HEK293T (cell line): ENCODE measurements around the gene GABRE.

Source experiments
- BHLHE40 ChIP-seq: fragments of 450-650 bp; IDR thresholded peaks from 2 replicates; pipeline ENCODE4 v1.6.1; 2016; ENCODE audit warnings: mild to moderate bottlenecking, moderate library complexity, borderline replicate concordance
- SUZ12 ChIP-seq: fragments of 450-650 bp; IDR thresholded peaks from 2 replicates; pipeline ENCODE4 v1.6.1; 2016; ENCODE audit warnings: mild to moderate bottlenecking

- TF ChIP-seq SUZ12 (no peak), BHLHE40 (no peak)
Measured at GRCh38 chrX:151923648-151924047, 50.8 kb downstream of the GABRE start.
